HUES64 (cell line): ENCODE data around the gene SCART1.

Experiments used
- H3K27ac ChIP-seq: 2 replicates; pipeline ENCODE4 v1.7.0; 2013; ENCODE audit warnings: low read depth, low read length, inconsistent platforms
- H3K27me3 ChIP-seq: 2 replicates; pipeline ENCODE4 v1.6.1; 2013; ENCODE audit warnings: mild to moderate bottlenecking, low read length; ENCODE audit not compliant: insufficient read depth
- H3K36me3 ChIP-seq: 2 replicates; pipeline ENCODE4 v1.6.1; 2013; ENCODE audit warnings: mild to moderate bottlenecking, low read length; ENCODE audit not compliant: insufficient read depth
- H3K4me1 ChIP-seq: 2 replicates; pipeline ENCODE4 v1.6.1; 2013; ENCODE audit warnings: mild to moderate bottlenecking, low read length, moderate library complexity; ENCODE audit not compliant: insufficient read depth
- H3K4me3 ChIP-seq: 2 replicates; pipeline ENCODE4 v1.5.1; 2013; ENCODE audit warnings: mild to moderate bottlenecking, low read length, moderate library complexity
- H3K9ac ChIP-seq: 2 replicates; pipeline ENCODE4 v1.6.1; 2013; ENCODE audit warnings: mild to moderate bottlenecking, low read depth, low read length
- H3K9me3 ChIP-seq: 2 replicates; pipeline ENCODE4 v1.6.1; 2013; ENCODE audit warnings: low read depth, low read length; ENCODE audit not compliant: insufficient read depth
- WGBS: fragments of 150-250, 120-280 bp; methylation state at CpG from one replicate; pipeline ENCODE4 v1.1.7; 2013; ENCODE audit warnings: missing lambda C conversion rate; 5-methylcytosine and 5-hydroxymethylcytosine counted together

The SCART1 gene

DNA sequence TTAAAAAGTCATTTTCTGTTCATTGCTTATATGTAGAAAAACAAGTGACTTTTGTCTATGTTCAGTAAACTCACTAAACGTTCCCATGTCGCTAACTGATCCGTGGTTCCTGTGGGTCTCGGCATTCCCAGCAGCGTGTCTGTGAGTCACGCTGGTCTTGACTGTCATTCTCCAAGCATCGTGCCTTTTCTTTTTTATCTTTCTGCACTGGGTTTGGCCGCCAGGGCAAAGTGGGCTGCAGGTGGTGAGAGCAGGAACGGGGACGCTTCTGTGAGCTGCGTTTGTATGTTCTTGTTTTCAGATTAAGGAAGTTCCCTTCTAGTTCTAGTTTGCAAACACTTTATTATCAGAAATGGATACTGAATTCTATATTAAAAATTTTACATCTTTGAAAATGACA lies 6.8 kb upstream of the SCART1 start:
- WGBS, result 90% methylated on average over 11 of the region's 11 CpGs
- Histone ChIP-seq H3K4me1 (no peaks in the 10 kb centered on the region), H3K27ac (no peak overlapping the region), H3K4me3 (no peak overlapping the region), H3K9ac (no peak overlapping the region), H3K36me3 (no peaks in the 10 kb centered on the region), H3K27me3 (no peaks in the 10 kb centered on the region), H3K9me3 (peaks cover 72% of the 10 kb centered on the region)

DNA sequence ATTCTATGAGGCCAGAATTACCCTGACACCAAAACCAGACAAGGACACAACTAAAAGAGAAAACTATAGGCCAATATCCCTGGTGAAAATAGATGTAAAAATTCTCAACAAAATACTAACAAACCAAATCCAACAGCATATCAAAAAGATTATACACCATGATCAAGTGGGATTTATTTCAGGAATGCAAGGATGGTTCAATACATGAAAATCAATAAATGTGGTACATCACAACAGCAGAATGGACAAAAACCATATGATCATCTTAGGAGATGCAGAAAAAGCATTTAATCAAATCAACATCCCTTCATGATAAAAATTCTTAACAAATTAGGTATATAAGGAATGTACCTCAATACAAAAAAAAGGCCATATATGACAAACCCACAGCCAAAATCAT lies 5.6 kb upstream of the SCART1 start:
- Histone ChIP-seq H3K27me3 (no peaks in the 10 kb centered on the region), H3K4me1 (no peaks in the 10 kb centered on the region), H3K9ac (no peak overlapping the region), H3K4me3 (no peak overlapping the region), H3K9me3 (peaks cover 70% of the 10 kb centered on the region), H3K27ac (no peak overlapping the region), H3K36me3 (no peaks in the 10 kb centered on the region)

DNA sequence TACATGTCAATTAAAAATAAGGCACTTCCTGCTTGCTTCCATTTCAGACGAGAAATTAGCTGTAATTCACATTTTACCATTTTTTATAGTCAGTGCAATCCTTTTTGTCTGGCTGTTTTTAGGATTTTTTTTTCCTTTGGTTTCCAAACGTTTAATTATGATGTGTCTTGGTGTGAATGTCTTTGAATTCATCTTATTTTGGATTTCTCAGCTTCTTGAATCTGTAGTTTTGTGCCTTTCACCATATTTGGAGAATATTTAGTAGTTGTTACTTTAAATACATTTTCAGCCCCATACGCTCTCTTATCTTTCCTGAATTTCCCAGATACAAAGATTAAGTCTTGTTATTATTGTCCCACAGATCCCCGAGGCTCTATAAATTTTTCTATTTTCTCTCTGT lies 2.4 kb upstream of the SCART1 start:
- Histone ChIP-seq H3K9ac (no peak overlapping the region), H3K4me3 (no peak overlapping the region), H3K9me3 (peaks cover 82% of the 10 kb centered on the region), H3K27ac (no peak overlapping the region), H3K4me1 (no peaks in the 10 kb centered on the region), H3K36me3 (no peaks in the 10 kb centered on the region), H3K27me3 (no peaks in the 10 kb centered on the region)
- WGBS, result 52% methylated on average over 3 of the region's 4 CpGs

DNA sequence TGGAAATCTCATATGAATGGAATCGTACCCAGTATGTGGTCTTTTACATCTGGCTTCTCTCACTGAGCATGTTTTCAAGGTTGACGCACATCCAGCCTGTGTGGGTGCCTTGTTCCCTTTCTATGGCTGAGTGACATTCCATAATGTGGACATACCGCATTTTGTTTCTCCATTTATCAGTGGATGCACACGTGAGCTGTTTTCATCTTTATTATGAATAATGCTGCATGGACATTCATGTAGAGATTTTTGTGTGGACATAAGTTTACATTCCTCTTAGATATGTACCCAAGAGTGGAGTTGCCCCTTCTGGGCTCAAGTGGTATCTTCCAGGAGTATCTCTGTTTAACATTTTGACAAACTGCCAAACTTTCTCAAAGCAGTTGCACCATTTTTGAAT lies 1.3 kb upstream of the SCART1 start:
- no peaks in the 10 kb centered on the region for H3K36me3 ChIP-seq
- no peak overlapping the region for H3K27ac ChIP-seq
- H3K27me3 ChIP-seq, result no peaks in the 10 kb centered on the region
- no peak overlapping the region for H3K9ac ChIP-seq
- no peak overlapping the region for H3K4me3 ChIP-seq
- no peaks in the 10 kb centered on the region for H3K4me1 ChIP-seq
- peaks cover 82% of the 10 kb centered on the region for H3K9me3 ChIP-seq
- 73% methylated on average over 4 of the region's 4 CpGs for WGBS

DNA sequence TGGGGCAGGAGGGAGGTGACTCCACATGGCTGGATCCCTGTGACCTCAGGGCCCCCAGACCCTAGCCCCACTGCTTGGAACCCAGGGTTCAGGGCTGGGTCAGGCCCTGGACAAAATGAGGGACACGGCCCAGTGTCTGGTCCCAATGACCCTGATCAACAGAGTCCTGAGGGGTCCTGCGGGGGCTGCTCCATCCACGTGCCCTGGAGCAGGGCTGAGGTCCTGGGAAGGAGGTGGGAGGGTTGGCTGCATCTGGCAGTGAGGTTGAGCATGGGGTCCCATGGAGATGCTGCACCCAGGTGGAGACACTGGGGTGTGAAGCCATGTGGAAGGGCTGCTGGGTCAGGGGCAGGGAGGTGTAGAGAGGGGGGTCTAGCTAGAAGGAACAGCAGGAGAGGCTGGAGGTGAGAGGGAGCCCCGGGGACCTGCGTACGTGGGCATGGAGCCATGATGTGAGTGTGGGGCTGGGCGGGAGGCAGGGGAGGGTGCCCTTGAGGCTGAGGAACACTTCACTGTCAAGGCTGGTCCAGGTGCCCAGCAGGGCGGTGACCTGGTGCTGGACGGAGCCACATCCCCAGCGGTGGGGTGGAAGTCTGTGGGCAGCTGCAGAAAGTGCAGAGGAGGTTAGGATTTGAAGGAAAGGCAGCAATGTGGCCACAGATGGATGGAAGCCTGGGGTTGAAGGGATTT lies 604 bp downstream of the SCART1 start:
- Histone ChIP-seq H3K4me1 (no peaks in the 10 kb centered on the region), H3K9me3 (peaks cover 82% of the 10 kb centered on the region), H3K36me3 (no peaks in the 10 kb centered on the region), H3K27me3 (no peaks in the 10 kb centered on the region), H3K27ac (no peak overlapping the region), H3K9ac (no peak overlapping the region), H3K4me3 (no peak overlapping the region)
- 80% methylated on average over 10 of the region's 10 CpGs for WGBS

DNA sequence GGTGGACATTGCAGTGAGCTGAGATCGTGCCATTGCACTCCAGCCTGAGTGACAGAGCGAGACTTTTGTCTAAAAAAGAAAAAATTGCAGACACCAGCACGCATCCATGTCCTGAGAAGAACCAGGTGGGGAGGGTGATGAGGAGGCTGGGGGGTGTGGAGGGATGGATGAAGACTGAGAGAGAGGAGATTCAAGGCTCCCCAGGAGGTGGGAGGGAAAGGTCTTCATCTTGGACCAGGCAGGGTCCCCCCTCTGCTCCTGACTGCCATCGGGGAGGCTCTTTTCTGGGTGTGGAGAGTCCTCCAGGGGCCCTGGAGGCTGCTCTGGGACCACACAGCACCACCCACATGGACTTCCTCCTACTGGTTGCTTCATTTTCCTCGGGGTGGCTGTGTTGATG lies 1.5 kb downstream of the SCART1 start:
- H3K4me1 ChIP-seq, result no peaks in the 10 kb centered on the region

DNA sequence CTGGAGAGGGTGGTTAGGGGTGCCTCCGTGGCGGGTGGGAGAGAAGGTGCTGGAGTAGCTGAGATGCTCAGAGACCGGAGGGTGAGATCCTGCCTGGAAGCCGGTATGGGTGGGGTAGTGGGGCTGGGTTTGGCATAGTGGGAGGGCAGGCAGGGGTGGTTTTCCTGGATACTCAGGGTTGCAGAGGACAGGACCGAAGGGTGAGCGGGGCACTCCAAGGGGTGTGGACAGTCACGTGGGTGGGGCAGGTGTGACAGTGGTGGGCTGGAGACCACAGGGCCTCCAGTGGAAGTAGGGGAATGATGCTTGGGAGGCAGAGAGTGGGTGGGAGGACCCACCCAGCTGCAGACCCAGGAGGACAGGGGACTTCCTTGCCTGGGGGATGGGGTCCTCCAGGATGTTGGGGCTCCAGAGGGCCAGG lies 1.9 kb downstream of the SCART1 start:
- Histone ChIP-seq H3K27me3 (no peaks in the 10 kb centered on the region), H3K36me3 (no peaks in the 10 kb centered on the region), H3K9ac (no peak overlapping the region), H3K4me3 (no peak overlapping the region), H3K27ac (no peak overlapping the region), H3K4me1 (no peaks in the 10 kb centered on the region), H3K9me3 (peaks cover 76% of the 10 kb centered on the region)
- WGBS, result 87% methylated on average over 7 of the region's 7 CpGs

More for the DNA sequence above, 1.5 kb downstream of the SCART1 start:
- H3K4me3 ChIP-seq, result no peak overlapping the region
- H3K9ac ChIP-seq, result no peak overlapping the region
- 75% methylated on average over 5 of the region's 5 CpGs for WGBS
- no peaks in the 10 kb centered on the region for H3K27me3 ChIP-seq
- H3K9me3 ChIP-seq, result peaks cover 76% of the 10 kb centered on the region
- H3K27ac ChIP-seq, result no peak overlapping the region
- no peaks in the 10 kb centered on the region for H3K36me3 ChIP-seq

DNA sequence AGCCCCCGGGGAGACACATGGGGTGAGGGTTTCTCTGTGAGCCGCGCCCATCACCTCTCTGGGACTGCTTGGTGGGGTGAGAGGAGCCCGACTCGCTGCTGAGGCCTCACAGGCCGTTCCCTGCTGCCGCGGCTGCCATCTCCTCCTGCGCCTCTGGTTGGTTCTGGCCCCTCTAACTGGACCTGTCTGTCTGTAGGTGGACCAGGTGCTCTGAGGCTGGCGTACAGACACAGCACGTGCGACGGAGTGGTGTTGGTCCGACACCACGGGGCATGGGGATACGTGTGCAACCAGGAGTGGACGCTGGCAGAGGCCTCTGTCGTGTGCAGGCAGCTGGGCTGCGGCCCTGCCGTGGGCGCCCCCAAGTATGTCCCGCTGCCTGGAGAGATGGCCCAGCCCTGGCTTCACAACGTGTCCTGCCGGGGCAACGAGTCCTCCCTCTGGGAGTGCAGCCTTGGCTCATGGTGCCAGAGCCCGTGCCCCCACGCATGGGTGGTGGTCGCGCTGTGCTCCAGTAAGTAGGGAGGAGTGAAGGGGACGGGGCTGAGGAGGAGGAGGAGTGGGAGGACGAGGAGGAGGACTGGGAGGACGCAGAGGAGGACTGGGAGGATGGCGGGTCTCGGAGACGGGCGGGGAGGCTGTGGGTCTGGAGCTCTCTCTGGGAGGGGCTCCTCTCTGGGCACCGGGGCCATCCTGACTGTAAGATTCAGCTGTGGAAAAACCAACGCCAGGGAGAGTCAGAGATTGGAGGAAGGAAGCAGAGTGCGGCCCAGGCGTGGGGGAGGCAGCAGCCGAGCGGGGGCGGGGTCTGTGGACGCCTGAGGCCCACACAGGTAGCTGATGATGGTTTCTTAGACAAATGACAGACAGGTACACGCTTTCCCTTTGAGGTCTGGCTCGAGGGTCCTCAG lies 2.6 kb downstream of the SCART1 start:
- 85% methylated on average over 46 of the region's 46 CpGs for WGBS
- no peaks in the 10 kb centered on the region for H3K36me3 ChIP-seq
- H3K27me3 ChIP-seq, result no peaks in the 10 kb centered on the region
- H3K27ac ChIP-seq, result no peak overlapping the region
- H3K9me3 ChIP-seq, result peaks cover 75% of the 10 kb centered on the region
- H3K4me3 ChIP-seq, result no peak overlapping the region
- no peaks in the 10 kb centered on the region for H3K4me1 ChIP-seq
- H3K9ac ChIP-seq, result no peak overlapping the region

DNA sequence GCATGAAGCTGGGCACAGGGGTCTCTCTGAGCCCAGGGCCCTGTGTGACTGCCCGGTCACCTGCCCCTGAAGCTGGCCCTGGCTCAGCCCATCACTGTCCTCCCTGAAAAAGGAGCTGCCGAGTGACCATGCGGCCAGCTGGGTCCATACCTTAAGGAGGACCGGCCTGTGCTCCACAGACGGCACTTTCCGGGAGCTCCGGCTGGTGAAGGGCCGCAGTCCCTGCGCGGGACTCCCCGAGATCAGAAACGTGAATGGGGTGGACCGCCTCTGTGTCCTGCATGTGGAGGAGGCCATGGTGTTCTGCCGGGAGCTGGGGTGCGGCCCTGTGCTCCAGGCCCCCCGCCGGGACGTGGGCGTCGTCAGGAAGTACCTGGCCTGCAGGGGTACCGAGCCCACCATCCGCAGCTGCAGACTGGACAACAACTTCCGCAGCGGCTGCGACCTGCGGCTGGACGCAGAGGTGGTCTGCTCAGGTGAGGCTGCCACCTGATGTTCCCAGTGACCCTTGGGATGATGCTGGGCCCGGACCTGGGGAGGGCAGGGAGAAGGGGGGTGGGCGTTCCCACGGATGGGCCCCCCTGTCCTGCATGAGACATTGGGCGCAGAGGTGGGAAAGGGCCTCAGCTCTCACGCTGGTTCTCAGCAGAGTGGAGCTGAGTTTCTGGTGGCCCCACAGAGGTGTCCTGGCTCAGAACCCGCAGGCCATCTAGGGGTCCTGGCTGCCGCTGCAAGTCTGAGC lies 3.5 kb downstream of the SCART1 start:
- peaks cover 83% of the 10 kb centered on the region for H3K9me3 ChIP-seq

DNA sequence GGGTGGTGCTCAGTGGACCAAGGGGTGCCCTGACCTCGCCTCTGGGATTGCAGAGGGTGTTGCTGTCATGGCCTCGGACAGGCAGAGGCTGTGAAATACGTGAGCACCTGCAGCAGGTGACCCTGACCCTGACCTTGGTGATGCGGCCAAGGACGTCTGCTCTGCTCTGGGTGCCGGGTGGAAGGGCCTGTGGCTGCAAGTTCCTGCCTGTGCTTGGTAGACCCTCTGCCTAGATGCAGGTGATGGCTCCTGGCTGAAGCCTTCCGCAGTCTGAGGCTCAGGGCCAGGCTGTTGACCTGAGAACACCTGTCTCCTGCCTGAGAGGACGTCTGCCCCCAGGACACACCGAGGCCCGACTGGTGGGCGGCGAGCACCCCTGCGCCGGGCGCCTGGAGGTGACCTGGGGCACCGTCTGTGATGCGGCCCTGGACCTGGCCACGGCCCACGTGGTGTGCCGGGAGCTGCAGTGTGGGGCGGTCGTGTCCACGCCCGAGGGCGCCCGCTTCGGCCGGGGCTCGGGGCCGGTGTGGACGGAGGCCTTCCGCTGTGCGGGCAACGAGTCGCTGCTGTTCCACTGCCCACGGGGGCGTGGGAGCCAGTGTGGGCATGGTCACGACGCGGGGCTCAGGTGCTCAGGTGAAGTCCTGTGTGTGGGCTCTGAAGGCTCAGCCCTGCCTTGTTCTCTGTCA lies 4.4 kb downstream of the SCART1 start:
- H3K9ac ChIP-seq, result no peak overlapping the region
- peaks cover 85% of the 10 kb centered on the region for H3K9me3 ChIP-seq
- WGBS, result 87% methylated on average over 40 of the region's 40 CpGs
- H3K27me3 ChIP-seq, result no peaks in the 10 kb centered on the region
- H3K27ac ChIP-seq, result no peak overlapping the region
- H3K36me3 ChIP-seq, result no peaks in the 10 kb centered on the region
- no peak overlapping the region for H3K4me3 ChIP-seq
- no peaks in the 10 kb centered on the region for H3K4me1 ChIP-seq

More for the DNA sequence above, 3.5 kb downstream of the SCART1 start:
- no peaks in the 10 kb centered on the region for H3K27me3 ChIP-seq
- H3K27ac ChIP-seq, result no peak overlapping the region
- H3K36me3 ChIP-seq, result no peaks in the 10 kb centered on the region
- H3K4me1 ChIP-seq, result no peaks in the 10 kb centered on the region
- H3K9ac ChIP-seq, result no peak overlapping the region
- 87% methylated on average over 34 of the region's 34 CpGs for WGBS
- no peak overlapping the region for H3K4me3 ChIP-seq
